HFF-Myc (cell line): ENCODE results near the gene ALK.

Experiments used
- DNase-seq: peaks from one replicate; pipeline ENCODE4 v3.0.0-alpha.2; 2011; ENCODE audit warnings: low read depth; ENCODE audit errors: extremely low read depth
- H3K4me3 ChIP-seq: replicated peaks from 2 replicates; pipeline ENCODE4 v1.5.1; 2011; ENCODE audit warnings: low read depth, mild to moderate bottlenecking, control low read depth, low read length
- CTCF ChIP-seq: IDR thresholded peaks from 2 replicates; pipeline ENCODE4 v1.5.1; 2012; ENCODE audit warnings: mild to moderate bottlenecking, low read depth, low read length, control low read depth; ENCODE audit errors: missing control alignments

ALK gene

GRCh38 chr2:29360016-29360784, 561.2 kb downstream of the ALK start:
- no peak overlapping the region for H3K4me3 ChIP-seq
- TF ChIP-seq CTCF = no peak
- DNase-seq = no peak

GRCh38 chr2:29353403-29353991, 567.9 kb downstream of the ALK start:
- H3K4me3 ChIP-seq = no peak overlapping the region
- no peak for DNase-seq
- TF ChIP-seq CTCF = no peak

GRCh38 chr2:29351916-29352591, 569.3 kb downstream of the ALK start:
- DNase-seq = peak; percentile 9
- TF ChIP-seq CTCF = no peak
- no peak overlapping the region for H3K4me3 ChIP-seq

GRCh38 chr2:29351248-29351647, 570.1 kb downstream of the ALK start:
- no peak for TF ChIP-seq CTCF
- no peak overlapping the region for H3K4me3 ChIP-seq
- no peak for DNase-seq

- no peak for TF ChIP-seq CTCF
- DNase-seq = no peak
- no peak overlapping the region for H3K4me3 ChIP-seq
These were observed 571.9 kb downstream of the ALK start for GRCh38 chr2:29349316-29350030.

GRCh38 chr2:29347774-29348461, 573.5 kb downstream of the ALK start:
- DNase-seq = no peak
- TF ChIP-seq CTCF = no peak
- no peak overlapping the region for H3K4me3 ChIP-seq
